IMR-90 (cell line): ENCODE measurements around the gene KLF7. TPM values are rescaled to one million over a fixed set of nuclear protein-coding genes. Genes with fewer than 3 reads are reported as not detected.

Experiments
- ATAC-seq: fragments of 200-7000 bp; cut with Tn5 transposase; 2 replicates; pipeline ENCODE4 v1.9.1; 2020; ENCODE audit warnings: low read depth, mild to moderate bottlenecking, moderate library complexity
- BruUV-seq: library from RNA; stranded (reverse); fragments of 400-500 nt; replicated peaks from 2 replicates; lab custom pipeline; 2021; lab: Mats Ljungman, UMichigan
- CTCF ChIA-PET: fragments of 300-600 bp; formaldehyde crosslinking; extraction: SDS; loops from one replicate; lab custom pipeline; 2021; ENCODE audit warnings: antibody characterized with exemption; lab: Yijun Ruan, JAX
- POLR2A ChIA-PET: fragments of 300-600 bp; sonication (Branson Sonifier 250); formaldehyde crosslinking; loops from one replicate; lab custom pipeline; 2022; ENCODE audit warnings: antibody characterized with exemption; ENCODE audit not compliant: unreplicated experiment; lab: Charles Lee
- DNase-seq: peaks from one replicate; pipeline ENCODE4 v3.0.0; 2013
- H2AFZ ChIP-seq: replicated peaks from 2 replicates; pipeline ENCODE3; 2013; ENCODE audit warnings: low read length, mild to moderate bottlenecking; ENCODE audit not compliant: poor library complexity
- H2AK5ac ChIP-seq: 2 replicates; pipeline ENCODE4 v1.6.1; 2013; ENCODE audit warnings: low read depth, low read length, inconsistent platforms
- H2AK9ac ChIP-seq: replicated peaks from 2 replicates; pipeline ENCODE3; 2013; ENCODE audit warnings: mild to moderate bottlenecking, low read depth, low read length, moderate library complexity; ENCODE audit not compliant: poor library complexity
- H2BK120ac ChIP-seq: 2 replicates; pipeline ENCODE4 v1.6.1; 2013; ENCODE audit warnings: low read depth, low read length, inconsistent platforms
- H2BK15ac ChIP-seq: 3 replicates; pipeline ENCODE4 v1.6.1; 2013; ENCODE audit warnings: low read depth, low read length, inconsistent platforms
- H2BK20ac ChIP-seq: 2 replicates; pipeline ENCODE4 v1.6.1; 2013; ENCODE audit warnings: low read depth, mild to moderate bottlenecking, inconsistent platforms, low read length, moderate library complexity
- H2BK5ac ChIP-seq: 2 replicates; pipeline ENCODE4 v1.6.1; 2013; ENCODE audit warnings: mild to moderate bottlenecking, low read depth, low read length, inconsistent platforms; ENCODE audit not compliant: poor library complexity, severe bottlenecking
- H3K14ac ChIP-seq: replicated peaks from 2 replicates; pipeline ENCODE4 v1.6.1; 2013; ENCODE audit warnings: low read depth, low read length, inconsistent platforms
- H3K18ac ChIP-seq: 2 replicates; pipeline ENCODE4 v1.6.1; 2013; ENCODE audit warnings: low read depth, low read length, control low read depth
- H3K23ac ChIP-seq: 2 replicates; pipeline ENCODE4 v1.6.1; 2013; ENCODE audit warnings: low read depth, low read length, inconsistent platforms
- H3K27ac ChIP-seq: 2 replicates; pipeline ENCODE4 v1.5.1; 2013; ENCODE audit warnings: mild to moderate bottlenecking, control low read depth, low read length; ENCODE audit not compliant: insufficient read depth
- H3K27me3 ChIP-seq: 2 replicates; pipeline ENCODE4 v1.6.1; 2013; ENCODE audit warnings: low read length; ENCODE audit not compliant: control insufficient read depth, insufficient read depth
- H3K36me3 ChIP-seq: 2 replicates; pipeline ENCODE4 v1.6.1; 2013; ENCODE audit warnings: low read length, mixed read lengths; ENCODE audit not compliant: control insufficient read depth, insufficient read depth
- H3K4ac ChIP-seq: 2 replicates; pipeline ENCODE4 v1.6.1; 2013; ENCODE audit warnings: low read depth, low read length, inconsistent platforms
- H3K4me1 ChIP-seq: 2 replicates; pipeline ENCODE4 v1.6.1; 2013; ENCODE audit warnings: low read length, mixed read lengths; ENCODE audit not compliant: control insufficient read depth, insufficient read depth
- H3K4me2 ChIP-seq: 2 replicates; pipeline ENCODE4 v1.6.1; 2013; ENCODE audit warnings: low read depth, mild to moderate bottlenecking, control low read depth, low read length, moderate library complexity
- H3K4me3 ChIP-seq: 2 replicates; pipeline ENCODE4 v1.5.1; 2013; ENCODE audit warnings: low read depth, mild to moderate bottlenecking, control low read depth, low read length, moderate library complexity; ENCODE audit not compliant: insufficient read depth
- H3K56ac ChIP-seq: 2 replicates; pipeline ENCODE4 v1.6.1; 2013; ENCODE audit warnings: low read length, inconsistent platforms; ENCODE audit not compliant: insufficient read depth; ENCODE audit errors: extremely low read depth
- H3K79me1 ChIP-seq, 2 experiments: 2 replicates each; pipeline ENCODE4 v1.6.1; 2013; ENCODE audit warnings: low read length in 2 of 2, inconsistent platforms in 1 of 2, low read depth in 1 of 2
- H3K9ac ChIP-seq: 2 replicates; pipeline ENCODE4 v1.6.1; 2013; ENCODE audit warnings: low read depth, low read length, control low read depth
- H3K9me1 ChIP-seq: 2 replicates; pipeline ENCODE4 v1.6.1; 2013; ENCODE audit warnings: low read length, inconsistent platforms; ENCODE audit not compliant: insufficient read depth
- H3K9me3 ChIP-seq: 2 replicates; pipeline ENCODE4 v1.6.1; 2013; ENCODE audit warnings: low read length; ENCODE audit not compliant: control insufficient read depth, insufficient read depth
- H4K20me1 ChIP-seq: 2 replicates; pipeline ENCODE4 v1.6.1; 2013; ENCODE audit warnings: low read length, inconsistent platforms; ENCODE audit not compliant: insufficient read depth
- H4K5ac ChIP-seq: 2 replicates; pipeline ENCODE4 v1.6.1; 2013; ENCODE audit warnings: mild to moderate bottlenecking, low read depth, low read length, control low read depth
- H4K8ac ChIP-seq, 2 experiments: 2 replicates each; pipeline ENCODE4 v1.6.1; 2013; ENCODE audit warnings: low read depth in 2 of 2, low read length in 2 of 2, control low read depth in 1 of 2, inconsistent platforms in 1 of 2
- H4K91ac ChIP-seq: 2 replicates; pipeline ENCODE4 v1.6.1; 2013; ENCODE audit warnings: low read depth, low read length, inconsistent platforms; ENCODE audit not compliant: insufficient read depth
- BHLHE40 ChIP-seq: fragments of 150-350 bp; IDR thresholded peaks from 2 replicates; pipeline ENCODE4 v1.6.1; 2016; ENCODE audit warnings: mild to moderate bottlenecking, low read depth, low read length
- RAD21 ChIP-seq: IDR thresholded peaks from 2 replicates; pipeline ENCODE4 v1.6.1; 2012; ENCODE audit warnings: low read length, improper control_type of control experiment
- WGBS, 2 experiments: methylation state at CpG; one replicate each; pipeline versions ENCODE4 v1.1.5 to v1.1.7; 2013; ENCODE audit warnings: missing lambda C conversion rate in 2 of 2; ENCODE audit not compliant: insufficient read length in 1 of 2; ENCODE audit errors: extremely low coverage in 2 of 2; 5-methylcytosine and 5-hydroxymethylcytosine counted together
- dilution Hi-C: fragments of 300-500 bp; cut with HindIII; formaldehyde crosslinking; loops from one replicate; pipeline ENCODE4 v1.14.3; 2018; ENCODE audit warnings: low sequenced_read_pairs; ENCODE audit not compliant: unreplicated experiment
- in situ Hi-C: fragments of 300-500 bp; cut with MboI; formaldehyde crosslinking; loops from 3 replicates; pipeline ENCODE4 v1.14.3; 2019; ENCODE audit warnings: low sequenced_read_pairs, inconsistent platforms, mixed read lengths
- intact Hi-C: fragments of 100-400 bp; cut with micrococcal nuclease; formaldehyde crosslinking; loops from 2 replicates; pipeline ENCODE4 v1.10.0; 2022
- polyA plus RNA-seq, 3 experiments: library from polyadenylated mRNA; depleted of rRNA; stranded (reverse); fragments of >200 nt; gene quantifications; 2 replicates each; pipeline ENCODE4 v1.2.3, GENCODE V29; 2012; ENCODE audit warnings: low replicate concordance in 1 of 3
- total RNA-seq: library from RNA; depleted of rRNA; stranded (reverse); fragments of >200 nt; gene quantifications from 2 replicates; pipeline ENCODE4 v1.2.3, GENCODE V29; 2012

The KLF7 gene
- total and polyA plus RNA-seq, 2 of the 4 experiments (the other 2 are of a cell fraction), result 23.1 to 28.5 TPM

- Histone ChIP-seq H4K8ac (no peak overlapping the region), H2BK120ac (no peak overlapping the region), H2BK5ac (no peak overlapping the region), H3K27me3 (no peaks in the 10 kb centered on the region), H4K91ac (no peak overlapping the region), H2BK20ac (no peak overlapping the region), H3K4me1 (no peaks in the 10 kb centered on the region), H3K56ac (no peak overlapping the region), H3K9me3 (no peaks in the 10 kb centered on the region), H3K4ac (no peak overlapping the region), H2AK9ac (no peak overlapping the region), H3K36me3 (peaks cover 47% of the 10 kb centered on the region), H2AFZ (no peak overlapping the region), H2AK5ac (no peak overlapping the region), H3K18ac (no peak overlapping the region), H4K5ac (no peak overlapping the region), H3K4me3 (no peak overlapping the region), H3K9me1 (peaks cover 19% of the 10 kb centered on the region), H3K27ac (no peak overlapping the region), H3K9ac (no peak overlapping the region), H4K20me1 (peaks cover 61% of the 10 kb centered on the region), H3K79me1 (peaks cover 56 to 84% of the 10 kb centered on the region in 2 experiments), H3K14ac (no peak overlapping the region), H2BK15ac (no peak overlapping the region), H3K23ac (no peak overlapping the region), H3K4me2 (no peak overlapping the region)
- ChIA-PET CTCF (no interaction called here), POLR2A (no interaction called here)
- no peak for ATAC-seq
- TF ChIP-seq RAD21 (no peak), BHLHE40 (no peak)
- no CpG with 5 or more reads among the region's 5 CpGs for WGBS, 2 experiments
- dilution Hi-C loops, result no loop called here
- no TSS peak for BruUV-seq
- intact Hi-C loops, result no loop called here
- no peak for DNase-seq
- in situ Hi-C loops, result no loop called here
These were observed 80.6 kb downstream of the KLF7 start for GRCh38 chr2:207085110-207085509.
